Left colon (tissue), 2 donors: Measurements from ENCODE around the gene UQCRH. TPM values are rescaled to one million over a fixed set of nuclear protein-coding genes. Genes with fewer than 3 reads are reported as not detected.
"Not testable (repeated sequence)": the region's sequence is repeated elsewhere in the genome, so short reads cannot be mapped to it uniquely, and the experiment has no call there.

Experiments
- ATAC-seq: fragments of 200-7000 bp; cut with Tn5 transposase; one replicate; pipeline ENCODE4 v1.9.1; 2020; ENCODE audit warnings: mild to moderate bottlenecking, moderate library complexity
- DNase-seq, 2 donors: peaks; one replicate each; pipeline ENCODE4 v3.0.0-alpha.2; 2020
- intact Hi-C, 2 donors: fragments of 100-400 bp; cut with DNase I in 1 of 2; cut with micrococcal nuclease in 1 of 2; formaldehyde crosslinking; loops; one replicate each; pipeline versions ENCODE4 v1.11.2 to v1.14.0; 2022; cut with DNase I, micrococcal nuclease
- total RNA-seq, 2 donors: library from RNA; stranded (reverse); fragmentation: NEBNext Ultra II Directional; extraction: Animal tissue kit (Norgen Biotek cat#: 25700); gene quantifications; one replicate each; pipeline ENCODE4 v1.2.1, GENCODE V29; 2021
- donor health status: DM: no; HTN: no; CAD: no.
- donor health status: DM: yes; HTN: yes; CAD: no.

Gene UQCRH
- total RNA-seq, 2 donors from 2014 or later = 362 to 413 TPM

DNA sequence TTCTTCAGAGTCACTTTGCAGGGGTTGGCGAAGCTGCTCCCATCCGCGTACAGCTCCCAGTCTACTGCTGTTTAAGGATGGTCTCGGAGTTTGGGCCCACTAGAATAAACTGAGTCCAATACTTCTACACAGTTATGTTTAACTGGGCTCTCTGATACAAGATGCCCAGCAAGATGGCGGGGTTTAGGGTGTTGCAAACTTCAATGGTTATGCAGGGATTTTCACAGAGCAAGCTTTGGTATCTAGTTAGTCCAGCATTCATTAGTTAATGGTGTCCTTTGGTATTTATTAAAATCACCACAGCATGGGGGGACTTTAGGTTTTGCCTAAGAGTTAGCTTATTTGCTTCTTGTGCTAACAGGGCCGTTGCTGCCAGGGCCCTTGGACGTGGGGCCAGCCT, 24.7 kb downstream of the UQCRH start:
- DNase-seq, ATAC-seq, intact Hi-C loops: not testable (repeated sequence)

DNA sequence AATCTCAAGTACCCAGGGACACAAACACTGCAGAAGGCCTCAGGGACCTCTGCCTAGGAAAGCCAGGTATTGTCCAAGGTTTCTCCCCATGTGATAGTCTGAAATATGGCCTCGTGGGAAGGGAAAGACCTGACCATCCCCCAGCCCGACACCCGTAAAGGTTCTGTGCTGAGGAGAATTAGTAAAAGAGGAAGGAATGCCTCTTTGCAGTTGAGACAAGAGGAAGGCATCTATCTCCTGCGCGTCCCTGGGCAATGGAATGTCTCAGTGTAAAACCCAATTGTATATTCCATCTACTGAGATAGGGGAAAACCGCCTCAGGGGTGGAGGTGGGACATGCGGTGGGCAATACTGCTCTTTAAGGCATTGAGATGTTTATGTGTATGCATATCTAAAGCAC, 26.3 kb downstream of the UQCRH start:
- intact Hi-C loops, ATAC-seq, DNase-seq: not testable (repeated sequence)

DNA sequence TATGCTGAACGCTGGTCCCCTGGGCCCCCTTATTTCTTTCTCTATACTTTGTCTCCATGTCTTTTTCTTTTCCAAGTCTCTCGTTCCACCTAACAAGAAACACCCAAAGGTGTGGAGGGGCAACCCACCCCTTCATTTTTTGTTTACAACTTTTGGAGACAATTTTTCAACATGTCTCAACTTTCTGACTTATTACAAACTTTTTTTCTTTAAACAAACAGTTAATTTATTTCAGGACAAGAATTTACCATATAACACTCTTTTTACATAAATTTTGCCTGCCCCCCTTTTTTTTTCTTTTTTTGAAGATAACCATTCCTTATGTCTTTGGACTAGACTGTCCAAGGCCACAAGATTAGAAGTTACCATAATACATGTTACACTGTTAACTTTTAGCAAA, 26.9 kb downstream of the UQCRH start:
- DNase-seq, intact Hi-C loops, ATAC-seq: not testable (repeated sequence)

DNA sequence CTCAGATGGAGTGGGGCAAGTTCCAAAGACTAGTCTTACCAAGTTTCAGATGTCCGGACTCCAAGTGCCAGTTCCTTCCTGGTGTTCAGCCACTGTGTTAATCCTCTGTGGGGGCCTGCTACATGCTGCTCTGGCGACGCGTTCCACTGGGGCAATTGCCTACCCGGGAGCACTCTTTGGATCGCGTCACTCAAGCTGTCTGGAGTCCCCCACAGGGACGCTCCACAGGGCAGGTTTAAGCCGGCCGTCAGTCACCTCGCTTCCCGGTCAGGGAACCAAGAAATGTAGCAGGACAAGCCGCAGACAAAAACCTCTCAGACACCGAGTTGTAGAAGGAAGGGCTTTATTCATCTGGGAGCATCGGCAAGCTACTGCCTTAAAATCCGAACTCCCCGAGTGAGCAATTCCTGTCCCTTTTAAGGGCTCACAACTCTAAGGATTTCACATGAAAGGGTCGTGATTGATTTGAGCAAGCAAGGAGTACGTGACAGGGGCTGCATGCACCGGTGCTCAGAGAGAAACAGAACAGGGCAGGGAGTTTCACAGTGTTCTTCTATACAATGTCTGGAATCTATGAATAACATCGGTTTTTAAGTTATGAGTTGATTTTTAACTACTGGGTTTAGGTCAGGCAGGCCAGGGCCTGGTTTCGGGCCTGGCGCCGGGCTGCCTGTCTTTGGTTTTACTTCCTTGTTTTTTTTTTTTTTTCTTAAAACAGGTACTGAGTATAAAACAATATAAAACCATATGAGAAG, 28.5 kb downstream of the UQCRH start:
- DNase-seq, intact Hi-C loops, ATAC-seq: not testable (repeated sequence)

DNA sequence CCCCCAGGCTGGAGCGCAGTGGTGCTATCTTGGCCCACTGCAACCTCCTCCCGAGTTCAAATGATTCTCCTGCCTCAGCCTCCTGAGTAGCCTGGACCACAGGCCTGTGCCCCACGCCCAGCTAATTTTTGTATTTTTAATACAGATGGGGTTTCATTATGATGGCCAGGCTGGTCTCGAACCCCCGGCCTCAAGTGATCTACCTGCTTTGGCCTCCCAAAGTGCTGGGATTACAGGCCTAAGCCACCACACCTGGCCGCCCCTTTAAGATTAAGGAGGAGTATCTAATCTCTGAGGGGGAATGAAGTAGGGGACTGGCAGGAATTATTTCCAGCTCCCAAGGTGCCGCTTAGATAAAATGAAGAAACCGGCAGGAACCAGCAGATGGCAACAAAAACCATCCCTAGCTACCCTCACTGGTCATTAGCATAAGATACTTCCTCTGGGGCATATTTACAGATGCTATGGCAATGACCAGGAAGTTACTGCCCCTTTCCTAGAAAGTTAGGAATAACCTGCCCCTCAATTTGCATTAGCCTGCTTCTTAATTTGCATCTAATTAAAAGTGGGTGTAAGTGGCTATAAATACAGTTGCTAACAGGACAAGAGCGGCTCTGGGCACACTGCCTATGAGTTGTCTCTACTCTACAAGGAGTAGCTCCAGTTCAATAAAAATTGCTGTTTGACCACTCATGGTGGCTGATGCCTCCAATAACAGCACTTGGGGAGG, 30.0 kb downstream of the UQCRH start:
- ATAC-seq = peak; percentile 96
- intact Hi-C loops = no loop called here
- no peak for DNase-seq

DNA sequence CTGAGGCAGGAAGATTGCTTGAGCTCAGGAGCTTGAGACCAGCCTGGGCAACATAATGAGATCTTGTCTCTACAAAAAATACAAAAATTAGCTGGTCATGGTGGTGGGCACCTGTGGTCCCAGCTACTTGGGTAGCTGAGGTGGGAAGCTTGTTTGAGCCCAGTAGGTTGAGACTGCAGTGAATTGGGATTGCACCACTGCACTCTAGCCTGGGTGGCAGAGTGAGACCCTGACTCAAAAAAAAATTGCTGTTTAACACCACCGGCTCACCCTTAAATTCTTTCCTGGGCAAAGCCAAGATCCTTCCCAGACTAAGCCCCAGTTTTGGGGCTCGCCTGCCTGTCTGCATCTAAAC, 30.5 kb downstream of the UQCRH start:
- intact Hi-C loops = no loop called here
- ATAC-seq = no peak
- DNase-seq = no peak

DNA sequence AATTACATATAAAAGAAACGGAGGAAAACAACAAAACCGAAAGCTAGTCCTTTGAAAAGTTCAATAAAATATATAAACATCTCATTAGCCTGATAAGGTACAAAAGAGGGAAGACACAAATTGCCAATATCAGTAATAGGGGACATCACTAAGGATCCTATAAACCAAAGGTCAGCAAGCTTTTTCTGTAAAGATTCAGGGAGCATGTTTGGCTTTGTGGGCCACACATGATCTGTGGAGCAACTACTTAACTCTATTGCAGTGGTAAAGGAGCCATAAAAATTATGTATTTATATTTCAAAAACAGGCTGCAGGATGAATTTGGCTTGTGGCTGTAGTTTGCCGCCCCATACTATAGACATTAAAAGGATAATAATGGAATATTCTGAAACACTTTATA, 31.6 kb downstream of the UQCRH start:
- intact Hi-C loops = no loop called here
- ATAC-seq (no peak), DNase-seq (no peak)

DNA sequence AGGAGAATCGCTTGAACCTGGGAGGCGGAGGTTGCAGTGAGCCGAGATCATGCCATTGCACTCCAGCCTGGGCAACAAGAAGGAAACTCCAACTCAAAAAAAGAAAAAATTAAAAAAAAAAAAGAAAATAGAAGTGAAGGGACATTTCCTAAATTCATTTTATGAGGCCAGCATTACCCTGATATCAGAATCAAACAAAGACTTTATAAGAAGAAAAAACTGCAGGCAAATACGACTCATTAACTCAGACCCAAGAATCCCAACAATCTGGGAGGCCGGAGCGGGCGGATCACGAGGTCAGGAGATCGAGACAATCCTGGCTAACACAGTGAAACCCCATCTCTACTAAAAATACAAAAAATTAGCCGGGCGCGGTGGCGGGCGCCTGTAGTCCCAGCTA, 33.9 kb downstream of the UQCRH start:
- ATAC-seq, intact Hi-C loops, DNase-seq: not testable (repeated sequence)

DNA sequence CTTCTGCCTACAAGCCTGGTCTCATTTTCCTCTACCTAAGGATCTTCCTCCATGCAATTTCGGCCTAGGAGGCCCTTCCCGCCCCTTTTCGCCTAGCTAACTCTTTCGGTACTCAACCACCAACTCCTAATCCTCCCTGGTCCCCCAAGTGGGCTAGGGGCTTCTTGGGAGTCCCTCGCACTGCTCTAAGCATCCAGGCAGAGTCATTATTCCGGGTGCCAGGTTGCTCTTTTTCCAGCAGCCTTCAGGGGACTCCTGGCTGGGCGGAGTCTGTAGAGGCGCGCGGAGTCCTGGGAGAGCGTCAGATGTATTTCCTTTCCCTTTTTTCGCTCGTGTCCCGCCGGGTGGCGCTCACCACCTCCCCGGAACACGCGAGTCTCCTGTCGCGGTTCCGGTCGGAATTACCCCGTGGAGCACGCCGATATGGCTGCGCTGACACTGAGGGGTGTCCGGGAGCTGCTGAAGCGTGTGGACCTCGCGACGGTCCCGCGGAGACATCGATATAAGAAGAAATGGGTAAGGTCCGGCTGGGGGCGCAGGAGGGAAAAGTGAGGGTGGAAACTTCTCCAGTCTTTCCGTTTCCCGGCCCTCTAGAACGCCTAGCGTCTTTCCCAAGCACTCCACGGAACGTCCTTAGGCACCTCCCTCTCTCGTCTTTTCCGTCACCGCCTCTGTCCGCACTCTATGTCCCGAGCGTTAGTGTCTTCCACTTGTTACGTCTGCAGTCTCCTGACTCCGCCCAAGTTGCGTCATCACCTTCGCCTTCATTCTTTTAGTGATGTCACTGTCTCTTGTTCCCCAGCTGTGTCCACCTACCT, 37.1 kb downstream of the UQCRH start, which contains the start of gene NSUN4:
NSUN4 (plus strand) TSS at position 404 of the 818 bp plus-strand sequence; CDS start at position 424, 20 bp downstream.
- DNase-seq (peak; percentile 94), ATAC-seq (peak; percentile 92)
- intact Hi-C loops = no loop called here

DNA sequence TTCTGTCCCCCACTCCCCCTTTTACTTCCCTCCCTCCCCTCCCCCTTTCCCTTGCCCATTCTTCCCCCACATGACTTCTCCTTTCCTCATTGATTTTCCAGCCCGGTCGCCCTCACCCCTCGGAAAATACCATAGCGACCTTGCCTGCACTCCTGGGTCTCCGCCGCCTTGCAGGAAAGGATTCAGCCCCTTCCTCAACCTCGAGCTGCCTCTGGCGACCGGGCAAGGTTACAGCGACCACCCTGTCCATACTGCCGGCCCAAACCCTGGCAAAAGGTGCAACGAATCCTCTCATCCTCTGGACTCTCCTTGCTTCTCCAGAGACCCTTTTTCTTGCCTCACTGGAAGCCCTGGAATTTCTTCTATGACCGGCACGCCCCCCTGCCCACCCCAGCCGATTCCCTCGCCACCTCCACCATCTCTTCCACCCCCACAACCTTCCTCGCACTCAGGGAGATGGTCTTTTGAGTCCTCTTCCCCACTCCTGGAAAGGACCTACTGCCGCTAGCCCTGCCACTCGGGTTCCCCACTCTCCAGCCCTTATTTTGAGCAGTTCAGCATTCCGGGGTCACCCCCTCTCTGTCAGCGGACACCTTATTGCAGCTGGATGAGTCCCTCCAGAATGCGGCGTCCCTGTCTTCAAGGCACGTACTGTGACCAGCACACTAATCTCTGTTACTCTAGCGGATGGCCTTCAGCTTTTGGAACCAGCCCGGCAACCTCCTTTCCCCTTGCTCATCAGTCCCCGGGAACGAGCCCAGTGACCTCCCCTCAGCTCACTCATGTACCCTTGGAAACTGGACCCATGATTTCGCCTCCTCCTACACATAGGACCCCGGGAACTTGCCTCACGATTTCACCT, 38.0 kb downstream of the UQCRH start:
- intact Hi-C loops = no loop called here
- DNase-seq (peak in 1 of 2 donors; percentile 31), ATAC-seq (no peak)

DNA sequence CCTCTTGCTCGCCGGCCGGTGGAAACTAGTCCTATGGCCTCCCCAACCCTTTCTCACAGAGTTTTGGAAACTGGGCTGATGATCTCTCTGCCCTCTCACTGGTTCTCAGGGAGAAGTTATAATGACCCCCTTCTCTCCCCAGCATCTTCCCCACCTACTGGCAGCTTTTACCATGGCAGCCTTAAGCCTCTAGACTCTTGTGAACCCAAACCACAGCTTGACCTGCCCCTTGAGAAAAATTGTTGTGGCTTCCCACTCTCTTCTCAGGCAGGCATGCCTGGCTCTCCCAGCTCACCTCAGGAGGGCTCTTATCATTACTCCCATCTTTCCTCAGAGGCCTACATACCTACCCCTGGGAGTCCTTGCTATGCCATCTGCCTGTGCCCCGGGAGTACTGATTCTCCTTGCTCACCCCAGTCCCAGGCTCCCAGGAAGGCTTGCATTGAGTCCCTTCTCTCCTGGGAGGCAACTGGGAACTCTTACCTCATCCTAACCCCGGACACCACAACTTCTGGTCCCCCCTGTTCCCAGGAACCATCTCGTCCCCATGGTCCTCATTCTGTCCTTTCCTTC, 38.7 kb downstream of the UQCRH start:
- no peak for ATAC-seq
- intact Hi-C loops = no loop called here

DNA sequence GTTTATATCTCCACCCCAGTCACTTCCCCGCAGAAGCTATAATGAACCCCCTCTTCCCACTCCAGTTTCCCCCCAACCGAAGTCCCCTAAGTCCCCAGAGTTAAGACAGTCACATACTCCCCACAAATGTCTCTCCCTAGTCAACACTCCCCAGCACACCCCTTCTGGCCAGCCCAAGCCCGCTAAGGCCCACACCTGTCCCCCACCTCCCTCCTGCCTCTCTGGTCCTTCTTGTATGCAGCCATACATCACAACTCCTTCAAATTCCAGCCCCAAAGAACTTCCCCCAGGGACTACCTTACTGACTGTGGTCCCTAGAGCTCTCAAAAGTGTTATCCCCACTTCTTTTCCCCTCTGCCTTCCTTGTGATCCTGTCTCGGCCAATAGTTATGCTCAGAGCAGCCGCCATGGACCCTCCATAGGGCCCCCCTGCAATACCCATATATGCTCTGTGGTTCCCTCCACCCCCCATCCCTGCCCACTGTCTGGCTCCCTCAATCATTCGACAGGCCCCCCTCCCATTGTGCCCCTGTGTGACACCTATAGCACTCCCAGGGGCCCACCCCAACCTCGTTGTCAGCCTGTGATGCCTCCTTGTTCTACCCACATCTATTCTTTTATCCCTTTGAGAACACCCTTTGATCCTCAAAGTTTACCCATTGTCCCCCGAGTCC, 39.3 kb downstream of the UQCRH start:
- DNase-seq (no peak), ATAC-seq (no peak)
- intact Hi-C loops = no loop called here

More for the DNA sequence above, 38.7 kb downstream of the UQCRH start:
- no peak for DNase-seq

DNA sequence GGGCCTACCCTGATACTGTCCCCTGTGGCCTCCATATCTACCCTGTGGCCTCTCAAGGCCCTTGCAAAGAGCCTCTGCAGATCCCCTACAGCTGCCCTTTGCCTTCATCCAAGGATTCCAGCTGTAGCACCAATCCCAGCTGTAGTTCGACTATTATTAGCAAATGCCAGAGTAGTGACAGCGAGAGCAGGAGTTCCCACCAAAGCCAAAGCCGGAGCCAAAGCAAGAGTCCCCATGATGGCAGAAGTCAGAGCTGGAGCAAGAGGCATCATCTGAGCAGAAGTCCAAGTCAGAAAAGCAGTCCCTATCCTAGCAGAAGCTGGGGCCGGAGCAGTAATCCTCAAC, 39.8 kb downstream of the UQCRH start:
- no peak for ATAC-seq
- intact Hi-C loops = no loop called here
- DNase-seq = no peak

DNA sequence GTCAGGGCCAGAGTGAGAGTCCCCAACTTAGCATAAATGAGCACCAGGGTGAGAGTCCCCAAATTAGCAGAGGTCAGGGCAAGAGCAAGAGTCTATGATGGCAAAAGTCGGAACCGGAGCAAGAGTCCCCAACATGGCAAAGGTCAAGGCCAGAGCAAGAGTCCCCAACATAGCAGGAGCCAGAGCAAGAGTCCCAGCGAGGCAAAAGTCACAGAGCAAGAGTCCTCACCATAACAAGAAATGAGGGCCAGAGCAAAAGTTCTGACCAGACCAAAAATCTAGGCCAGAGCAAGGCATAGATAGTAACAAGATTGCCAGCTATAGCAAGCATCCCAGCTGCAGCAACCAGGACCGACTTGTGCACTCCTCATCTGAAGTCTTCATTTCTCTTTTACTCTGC, 40.2 kb downstream of the UQCRH start:
- DNase-seq (no peak), ATAC-seq (no peak)
- intact Hi-C loops = no loop called here

DNA sequence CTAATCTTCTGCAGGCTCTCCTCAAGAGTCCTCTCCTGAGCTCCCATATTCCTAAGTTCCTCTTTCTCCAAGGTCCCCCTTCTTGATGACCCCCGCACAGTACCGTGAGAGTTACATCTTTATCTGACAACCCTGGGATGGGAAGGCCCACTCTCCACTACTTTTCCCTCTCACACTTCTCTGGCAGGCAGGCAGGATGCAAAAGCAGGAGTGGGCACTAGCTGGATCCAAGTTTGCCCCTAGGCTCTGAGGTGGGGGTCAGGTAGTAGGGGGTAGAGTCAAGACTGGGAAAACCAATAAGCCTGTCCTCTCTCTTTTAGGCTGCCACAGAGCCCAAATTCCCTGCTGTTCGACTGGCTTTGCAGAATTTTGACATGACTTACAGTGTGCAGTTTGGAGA, 41.0 kb downstream of the UQCRH start:
- intact Hi-C loops = no loop called here
- DNase-seq (no peak), ATAC-seq (no peak)

DNA sequence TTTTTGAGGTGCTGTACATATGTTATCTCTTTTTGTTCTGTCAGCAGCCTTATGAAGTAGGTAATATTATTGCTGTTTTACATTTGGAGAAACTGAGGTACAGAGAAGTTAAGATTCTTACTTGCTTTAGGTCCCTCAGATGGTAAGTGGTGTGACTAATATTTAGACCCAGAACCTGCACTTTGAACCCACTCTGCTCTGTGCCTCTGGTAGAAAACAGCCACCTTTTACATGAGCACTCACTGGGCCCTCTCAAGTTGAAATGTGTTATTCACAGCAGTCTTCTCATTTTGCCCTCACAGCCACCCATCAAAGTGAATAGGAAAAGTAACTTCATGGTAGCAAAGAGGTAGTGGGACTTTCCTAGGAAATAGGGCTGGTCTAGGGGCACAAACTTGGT, 41.8 kb downstream of the UQCRH start:
- DNase-seq = no peak
- ATAC-seq = no peak
- intact Hi-C loops = no loop called here

DNA sequence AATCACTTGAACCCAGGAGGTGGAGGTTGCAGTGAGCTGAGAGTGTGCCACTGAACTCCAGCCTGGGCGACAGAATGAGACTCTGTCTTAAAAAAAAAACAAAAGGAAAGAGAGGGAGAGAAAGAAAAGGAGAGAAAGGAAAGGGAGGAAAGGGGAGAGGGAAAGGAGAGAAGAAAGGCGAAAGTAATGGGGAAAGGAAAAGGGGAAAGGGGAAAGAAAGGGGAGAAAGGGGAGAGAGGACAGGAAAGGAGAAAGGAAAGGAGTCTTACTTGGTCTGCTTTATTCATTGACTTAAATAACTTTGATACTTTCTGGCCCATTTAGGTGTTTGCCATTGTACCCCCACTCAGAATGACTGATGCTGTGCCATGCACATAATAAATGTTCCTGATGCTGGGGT, 48.9 kb downstream of the UQCRH start:
- ATAC-seq = no peak
- no peak for DNase-seq
- intact Hi-C loops = no loop called here

DNA sequence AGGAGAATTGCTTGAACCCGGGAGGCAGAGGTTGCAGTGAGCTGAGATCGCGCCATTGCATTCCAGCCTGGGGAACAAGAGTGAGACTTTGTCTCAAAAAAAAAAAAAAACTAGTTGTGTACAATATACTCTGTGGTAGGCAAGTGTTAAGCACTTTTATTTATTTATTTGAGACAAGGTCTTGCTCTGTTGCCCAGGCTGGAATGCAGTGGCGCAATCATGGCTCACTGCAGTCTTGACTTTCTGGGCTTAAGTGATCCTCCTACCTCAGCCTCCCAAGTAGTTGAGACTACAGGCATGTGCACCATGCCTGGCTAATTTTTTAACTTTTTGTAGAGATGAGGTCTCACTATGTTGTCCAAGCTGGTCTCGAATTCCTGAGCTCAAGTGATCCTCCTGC, 52.4 kb downstream of the UQCRH start:
- DNase-seq, ATAC-seq, intact Hi-C loops: not testable (repeated sequence)
